HUES6 (cell line): ENCODE results near the gene POU2F1.

Experiments used
- H3K27ac ChIP-seq: 2 replicates; pipeline ENCODE4 v1.7.0; 2013; ENCODE audit warnings: low read depth, mild to moderate bottlenecking, low read length, inconsistent platforms
- H3K27me3 ChIP-seq: 2 replicates; pipeline ENCODE4 v1.6.1; 2013; ENCODE audit warnings: low read length; ENCODE audit not compliant: control insufficient read depth, insufficient read depth
- H3K36me3 ChIP-seq: 2 replicates; pipeline ENCODE4 v1.6.1; 2013; ENCODE audit warnings: low read length; ENCODE audit not compliant: control insufficient read depth, insufficient read depth
- H3K4me1 ChIP-seq: 2 replicates; pipeline ENCODE4 v1.6.1; 2013; ENCODE audit warnings: low read length; ENCODE audit not compliant: control insufficient read depth, insufficient read depth
- H3K4me3 ChIP-seq: 2 replicates; pipeline ENCODE4 v1.5.1; 2013; ENCODE audit warnings: low read depth, low read length
- H3K9ac ChIP-seq: one replicate; pipeline ENCODE4 v1.6.1; 2013; ENCODE audit warnings: mild to moderate bottlenecking, low read length
- H3K9me3 ChIP-seq: 2 replicates; pipeline ENCODE4 v1.6.1; 2013; ENCODE audit warnings: low read depth, low read length; ENCODE audit not compliant: control insufficient read depth, insufficient read depth

Gene POU2F1

GRCh38 chr1:167423684-167424619, 203.3 kb downstream of the POU2F1 start:
- H3K9ac ChIP-seq: no peak overlapping the region
- H3K27me3 ChIP-seq: no peaks in the 10 kb centered on the region

GRCh38 chr1:167425482-167425881, 204.8 kb downstream of the POU2F1 start:
- Histone ChIP-seq H3K4me1 (peaks cover 47% of the 10 kb centered on the region), H3K27me3 (no peaks in the 10 kb centered on the region), H3K9me3 (no peaks in the 10 kb centered on the region), H3K4me3 (no peak overlapping the region), H3K27ac (no peak overlapping the region), H3K36me3 (peaks cover 4% of the 10 kb centered on the region), H3K9ac (no peak overlapping the region)

More at GRCh38 chr1:167423684-167424619, 203.3 kb downstream of the POU2F1 start:
- H3K27ac ChIP-seq: no peak overlapping the region
- peaks cover 7% of the 10 kb centered on the region for H3K36me3 ChIP-seq
- H3K4me3 ChIP-seq: no peak overlapping the region
- H3K9me3 ChIP-seq: no peaks in the 10 kb centered on the region
- peaks cover 35% of the 10 kb centered on the region for H3K4me1 ChIP-seq

- no peak overlapping the region for H3K4me3 ChIP-seq
- no peaks in the 10 kb centered on the region for H3K9me3 ChIP-seq
- H3K4me1 ChIP-seq: peaks cover 59% of the 10 kb centered on the region
- no peak overlapping the region for H3K27ac ChIP-seq
- H3K9ac ChIP-seq: no peak overlapping the region
- peaks cover 4% of the 10 kb centered on the region for H3K36me3 ChIP-seq
- no peaks in the 10 kb centered on the region for H3K27me3 ChIP-seq
Measured at GRCh38 chr1:167426716-167427115, 206.0 kb downstream of the POU2F1 start.

GRCh38 chr1:167427848-167428247, 207.2 kb downstream of the POU2F1 start:
- no peaks in the 10 kb centered on the region for H3K36me3 ChIP-seq
- no peak overlapping the region for H3K9ac ChIP-seq
- no peaks in the 10 kb centered on the region for H3K27me3 ChIP-seq
- H3K4me1 ChIP-seq: peaks cover 69% of the 10 kb centered on the region
- no peak overlapping the region for H3K4me3 ChIP-seq
- no peak overlapping the region for H3K27ac ChIP-seq
- no peaks in the 10 kb centered on the region for H3K9me3 ChIP-seq

- Histone ChIP-seq H3K9ac (no peak overlapping the region), H3K4me3 (no peak overlapping the region), H3K27ac (no peak overlapping the region), H3K36me3 (no peaks in the 10 kb centered on the region), H3K4me1 (peaks cover 69% of the 10 kb centered on the region), H3K27me3 (no peaks in the 10 kb centered on the region), H3K9me3 (no peaks in the 10 kb centered on the region)
Measured at GRCh38 chr1:167428395-167428794, 207.7 kb downstream of the POU2F1 start.

- Histone ChIP-seq H3K27ac (no peak overlapping the region), H3K9me3 (no peaks in the 10 kb centered on the region), H3K9ac (no peak overlapping the region), H3K4me3 (no peak overlapping the region), H3K27me3 (no peaks in the 10 kb centered on the region), H3K36me3 (no peaks in the 10 kb centered on the region), H3K4me1 (peaks cover 59% of the 10 kb centered on the region)
Measured at GRCh38 chr1:167429612-167430011, 208.9 kb downstream of the POU2F1 start.

- Histone ChIP-seq H3K27ac (no peak overlapping the region), H3K36me3 (no peaks in the 10 kb centered on the region), H3K4me1 (peaks cover 54% of the 10 kb centered on the region), H3K9me3 (no peaks in the 10 kb centered on the region), H3K27me3 (no peaks in the 10 kb centered on the region), H3K4me3 (no peak overlapping the region), H3K9ac (no peak overlapping the region)
Measured at GRCh38 chr1:167430134-167430848, 209.6 kb downstream of the POU2F1 start.

GRCh38 chr1:167430849-167431242, 210.2 kb downstream of the POU2F1 start:
- Histone ChIP-seq H3K27me3 (no peaks in the 10 kb centered on the region), H3K4me1 (peaks cover 48% of the 10 kb centered on the region), H3K9me3 (0 out of 2 replicates have a peak, but pooled peaks cover 2% of the 10 kb centered on the region), H3K9ac (no peak overlapping the region), H3K36me3 (no peaks in the 10 kb centered on the region), H3K27ac (no peak overlapping the region), H3K4me3 (no peak overlapping the region)

GRCh38 chr1:167431261-167431908, 210.7 kb downstream of the POU2F1 start:
- H3K4me1 ChIP-seq: peaks cover 43% of the 10 kb centered on the region
- no peaks in the 10 kb centered on the region for H3K27me3 ChIP-seq
- no peaks in the 10 kb centered on the region for H3K36me3 ChIP-seq
- H3K9me3 ChIP-seq: 0 out of 2 replicates have a peak, but pooled peaks cover 5% of the 10 kb centered on the region
- H3K9ac ChIP-seq: no peak overlapping the region
- H3K27ac ChIP-seq: no peak overlapping the region
- H3K4me3 ChIP-seq: no peak overlapping the region

GRCh38 chr1:167431909-167432650, 211.4 kb downstream of the POU2F1 start:
- no peak overlapping the region for H3K9ac ChIP-seq
- H3K9me3 ChIP-seq: 0 out of 2 replicates have a peak, but pooled peaks cover 5% of the 10 kb centered on the region
- peaks cover 42% of the 10 kb centered on the region for H3K4me1 ChIP-seq
- no peak overlapping the region for H3K4me3 ChIP-seq
- no peaks in the 10 kb centered on the region for H3K27me3 ChIP-seq
- no peaks in the 10 kb centered on the region for H3K36me3 ChIP-seq
- no peak overlapping the region for H3K27ac ChIP-seq
